GM19395 (cell line): ENCODE data around the gene SELE.
A peak's percentile ranks its signal among the peaks of the same experiment; 100 is the strongest.
"Not testable (repeated sequence)": the region's sequence is repeated elsewhere in the genome, so short reads cannot be mapped to it uniquely, and the experiment has no call there.

ENCODE experiments used
- ATAC-seq: cut with Tn5 transposase; IDR thresholded peaks from one replicate; pipeline ENCODE4 v1.9.1; 2021; ENCODE audit warnings: mild to moderate bottlenecking, moderate library complexity; ENCODE audit not compliant: unreplicated experiment

SELE gene

GRCh38 chr1:169725930-169726329 is 7.9 kb downstream of the SELE start:
- ATAC-seq, result no peak

GRCh38 chr1:169724168-169724567 is 9.7 kb downstream of the SELE start:
- no peak for ATAC-seq

GRCh38 chr1:169723763-169724162 is 10.1 kb downstream of the SELE start:
- no peak for ATAC-seq

- no peak for ATAC-seq
Observed at GRCh38 chr1:169722779-169723178, 11.1 kb downstream of the SELE start.

- ATAC-seq, result not testable (repeated sequence)
Observed at GRCh38 chr1:169715100-169715499, 18.8 kb downstream of the SELE start.

GRCh38 chr1:169713090-169713489 is 20.8 kb downstream of the SELE start:
- ATAC-seq, result not testable (repeated sequence)

GRCh38 chr1:169712309-169712631 is 21.6 kb downstream of the SELE start:
- no peak for ATAC-seq

- peak; percentile 84 for ATAC-seq
Observed at GRCh38 chr1:169711469-169712308, 22.2 kb downstream of the SELE start, which contains the start of gene SELL. Gene SELL (minus strand): TSS chr1:169711620. CDS start chr1:169711498, 122 bp downstream.

- no peak for ATAC-seq
Observed at GRCh38 chr1:169708647-169709046, 25.2 kb downstream of the SELE start.

GRCh38 chr1:169707912-169708604 is 25.8 kb downstream of the SELE start:
- no peak for ATAC-seq

- ATAC-seq, result no peak
Observed at GRCh38 chr1:169704797-169705196, 29.1 kb downstream of the SELE start.

GRCh38 chr1:169701261-169702005 is 32.4 kb downstream of the SELE start:
- no peak for ATAC-seq

- ATAC-seq, result no peak
Observed at GRCh38 chr1:169699707-169700106, 34.2 kb downstream of the SELE start.

- no peak for ATAC-seq
Observed at GRCh38 chr1:169698976-169699375, 34.9 kb downstream of the SELE start.

GRCh38 chr1:169697755-169698154 is 36.1 kb downstream of the SELE start:
- peak; percentile 39 for ATAC-seq

- peak; percentile 50 for ATAC-seq
Observed at GRCh38 chr1:169696273-169697100, 37.4 kb downstream of the SELE start.

- ATAC-seq, result peak; percentile 42
Observed at GRCh38 chr1:169694304-169695075, 39.4 kb downstream of the SELE start.

- ATAC-seq, result no peak
Observed at GRCh38 chr1:169692756-169693460, 41.0 kb downstream of the SELE start.

- ATAC-seq, result no peak
Observed at GRCh38 chr1:169690489-169690888, 43.4 kb downstream of the SELE start.
